Activated naive CD8-positive, alpha-beta T cell treated with anti-CD3 and anti-CD28 coated beads, Interleukin-2, amount 50 U/mL, for 24 hours (primary cell): ENCODE measurements around the gene ATP13A3.

Source experiments
- ATAC-seq: fragments of 150-1000 bp; cut with Tn5 transposase; one replicate; pipeline ENCODE4 v1.10.0; 2021
- DNase-seq: peaks from one replicate; pipeline ENCODE4 v3.0.0; 2021
- H3K27ac Mint-ChIP-seq: one replicate; pipeline ENCODE4 v1.8.0; 2021; ENCODE audit warnings: mild to moderate bottlenecking, mixed read lengths
- H3K27me3 Mint-ChIP-seq: one replicate; pipeline ENCODE4 v1.8.0; 2021; ENCODE audit warnings: mixed read lengths
- H3K36me3 Mint-ChIP-seq: one replicate; pipeline ENCODE4 v1.8.0; 2021; ENCODE audit warnings: low read depth, mixed read lengths
- H3K4me1 Mint-ChIP-seq: one replicate; pipeline ENCODE4 v1.8.0; 2021; ENCODE audit warnings: mixed read lengths
- H3K4me3 Mint-ChIP-seq: one replicate; pipeline ENCODE4 v1.8.0; 2021; ENCODE audit warnings: mild to moderate bottlenecking, moderate library complexity, mixed read lengths
- H3K9me3 Mint-ChIP-seq: one replicate; pipeline ENCODE4 v1.8.0; 2021; ENCODE audit warnings: mixed read lengths

Gene ATP13A3

DNA sequence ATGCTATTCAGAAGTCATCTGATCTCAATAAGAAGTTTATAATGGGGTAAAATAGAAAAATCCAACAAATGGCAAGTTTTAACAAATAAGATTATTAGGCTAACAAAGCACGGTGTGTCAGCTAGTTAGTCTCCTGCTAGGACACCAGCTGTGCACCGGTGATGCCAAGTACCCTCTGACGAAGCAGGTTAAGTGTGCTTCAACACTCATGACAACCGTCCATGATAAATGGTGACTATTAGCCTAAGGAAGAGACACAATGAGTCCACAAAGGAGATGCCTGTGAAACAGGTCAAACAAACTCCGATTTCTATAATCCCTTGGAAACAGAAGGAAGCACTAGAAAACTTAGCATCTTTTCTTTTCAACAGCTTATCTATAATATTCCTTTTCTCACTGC lies 36.5 kb downstream of the ATP13A3 start:
- Mint-ChIP-seq H3K4me3 (no peak overlapping the region), H3K27me3 (no peaks in the 10 kb centered on the region), H3K4me1 (no peaks in the 10 kb centered on the region), H3K36me3 (peaks cover 67% of the 10 kb centered on the region), H3K9me3 (no peaks in the 10 kb centered on the region), H3K27ac (no peak overlapping the region)
- ATAC-seq (no peak), DNase-seq (no peak)

DNA sequence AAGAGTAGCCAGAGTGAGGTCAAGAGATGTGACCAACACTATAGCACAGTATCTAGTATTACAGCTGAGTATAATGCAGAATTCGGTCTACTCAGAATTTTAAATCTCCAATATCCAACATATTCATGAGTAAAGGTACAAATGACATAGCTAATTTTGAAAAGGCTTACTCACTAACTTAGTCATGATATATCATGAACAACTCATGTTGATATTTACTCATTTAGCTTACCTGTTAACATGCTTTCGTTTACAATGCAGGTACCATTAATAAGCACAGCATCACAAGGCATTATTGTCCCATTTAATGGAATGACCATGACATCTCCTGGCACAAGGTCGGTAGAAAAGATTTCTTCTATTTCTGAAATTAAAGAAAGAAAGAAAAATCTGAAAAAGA lies 36.9 kb downstream of the ATP13A3 start:
- Mint-ChIP-seq H3K4me1 (no peaks in the 10 kb centered on the region), H3K27me3 (no peaks in the 10 kb centered on the region), H3K36me3 (peaks cover 68% of the 10 kb centered on the region), H3K27ac (no peak overlapping the region), H3K4me3 (no peak overlapping the region), H3K9me3 (no peaks in the 10 kb centered on the region)
- DNase-seq (no peak), ATAC-seq (no peak)

DNA sequence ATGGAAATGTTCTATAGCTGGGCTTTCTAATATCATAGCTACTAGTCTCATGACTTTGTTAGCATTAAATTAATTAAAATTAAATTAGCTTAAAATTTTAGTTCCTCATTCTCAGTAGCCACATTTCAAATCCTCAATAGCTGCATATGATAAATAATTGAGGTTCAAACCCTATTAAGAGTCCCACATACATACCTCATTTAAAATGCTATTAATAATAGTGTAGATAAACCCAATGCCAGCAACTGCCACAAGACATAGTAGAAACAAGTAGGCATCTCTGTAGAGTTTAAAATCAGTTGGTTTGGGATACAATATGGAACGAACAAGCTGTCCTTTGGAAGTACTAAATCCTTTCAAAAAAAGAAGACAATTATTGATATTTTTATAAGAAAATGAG lies 39.1 kb downstream of the ATP13A3 start:
- H3K27me3 Mint-ChIP-seq, result no peaks in the 10 kb centered on the region
- H3K36me3 Mint-ChIP-seq, result peaks cover 68% of the 10 kb centered on the region
- no peak for ATAC-seq

GRCh38 chr3:194447161-194447560 lies 39.6 kb downstream of the ATP13A3 start:
- DNase-seq, result no peak
- Mint-ChIP-seq H3K4me3 (no peak overlapping the region), H3K36me3 (peaks cover 69% of the 10 kb centered on the region), H3K27me3 (no peaks in the 10 kb centered on the region), H3K27ac (no peak overlapping the region), H3K9me3 (no peaks in the 10 kb centered on the region), H3K4me1 (no peaks in the 10 kb centered on the region)
- ATAC-seq, result no peak

More for the DNA sequence above, 39.1 kb downstream of the ATP13A3 start:
- Mint-ChIP-seq H3K4me1 (no peaks in the 10 kb centered on the region), H3K27ac (no peak overlapping the region), H3K9me3 (no peaks in the 10 kb centered on the region), H3K4me3 (no peak overlapping the region)
- DNase-seq, result no peak

GRCh38 chr3:194446754-194447153 lies 40.0 kb downstream of the ATP13A3 start:
- H3K36me3 Mint-ChIP-seq, result peaks cover 71% of the 10 kb centered on the region

GRCh38 chr3:194446172-194446571 lies 40.6 kb downstream of the ATP13A3 start:
- Mint-ChIP-seq H3K4me1 (peaks cover 1% of the 10 kb centered on the region), H3K9me3 (no peaks in the 10 kb centered on the region), H3K4me3 (no peak overlapping the region), H3K36me3 (peaks cover 68% of the 10 kb centered on the region), H3K27me3 (no peaks in the 10 kb centered on the region), H3K27ac (no peak overlapping the region)
- DNase-seq (no peak), ATAC-seq (no peak)

More at GRCh38 chr3:194446754-194447153, 40.0 kb downstream of the ATP13A3 start:
- Mint-ChIP-seq H3K4me1 (peaks cover 1% of the 10 kb centered on the region), H3K9me3 (no peaks in the 10 kb centered on the region), H3K27me3 (no peaks in the 10 kb centered on the region), H3K4me3 (no peak overlapping the region), H3K27ac (no peak overlapping the region)
- ATAC-seq (no peak), DNase-seq (no peak)

DNA sequence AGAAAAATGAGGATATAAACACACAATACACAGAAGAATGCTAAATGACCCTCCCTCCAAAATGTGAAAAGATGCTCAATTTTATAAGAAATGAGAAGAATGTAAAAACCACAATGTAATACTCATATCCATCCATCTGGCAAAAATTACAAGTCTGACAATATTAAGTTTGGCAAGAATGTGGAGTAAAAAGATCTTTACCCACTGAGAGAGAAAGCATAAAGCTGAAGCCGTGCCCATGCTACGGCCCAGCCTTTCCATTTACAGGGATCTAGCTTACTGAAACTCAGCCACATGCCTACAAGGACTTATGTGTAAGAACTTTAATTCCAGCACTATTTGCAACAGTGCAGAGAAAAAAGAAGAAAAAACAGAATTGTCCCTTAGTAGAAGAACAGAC lies 42.9 kb downstream of the ATP13A3 start:
- Mint-ChIP-seq H3K4me1 (peaks cover 1% of the 10 kb centered on the region), H3K4me3 (no peak overlapping the region), H3K27me3 (no peaks in the 10 kb centered on the region), H3K36me3 (peaks cover 70% of the 10 kb centered on the region), H3K9me3 (no peaks in the 10 kb centered on the region), H3K27ac (no peak overlapping the region)
- no peak for DNase-seq
- no peak for ATAC-seq

GRCh38 chr3:194440756-194441155 lies 46.0 kb downstream of the ATP13A3 start:
- H3K27ac Mint-ChIP-seq, result no peak overlapping the region
- peaks cover 6% of the 10 kb centered on the region for H3K4me1 Mint-ChIP-seq
- H3K4me3 Mint-ChIP-seq, result no peak overlapping the region
- H3K36me3 Mint-ChIP-seq, result peaks cover 68% of the 10 kb centered on the region
- DNase-seq, result no peak
- no peak for ATAC-seq
- no peaks in the 10 kb centered on the region for H3K9me3 Mint-ChIP-seq
- H3K27me3 Mint-ChIP-seq, result no peaks in the 10 kb centered on the region

GRCh38 chr3:194439881-194440550 lies 46.8 kb downstream of the ATP13A3 start:
- DNase-seq, result no peak
- Mint-ChIP-seq H3K36me3 (peaks cover 70% of the 10 kb centered on the region), H3K9me3 (no peaks in the 10 kb centered on the region), H3K4me1 (peaks cover 6% of the 10 kb centered on the region), H3K27ac (no peak overlapping the region), H3K27me3 (no peaks in the 10 kb centered on the region), H3K4me3 (no peak overlapping the region)
- ATAC-seq, result no peak

DNA sequence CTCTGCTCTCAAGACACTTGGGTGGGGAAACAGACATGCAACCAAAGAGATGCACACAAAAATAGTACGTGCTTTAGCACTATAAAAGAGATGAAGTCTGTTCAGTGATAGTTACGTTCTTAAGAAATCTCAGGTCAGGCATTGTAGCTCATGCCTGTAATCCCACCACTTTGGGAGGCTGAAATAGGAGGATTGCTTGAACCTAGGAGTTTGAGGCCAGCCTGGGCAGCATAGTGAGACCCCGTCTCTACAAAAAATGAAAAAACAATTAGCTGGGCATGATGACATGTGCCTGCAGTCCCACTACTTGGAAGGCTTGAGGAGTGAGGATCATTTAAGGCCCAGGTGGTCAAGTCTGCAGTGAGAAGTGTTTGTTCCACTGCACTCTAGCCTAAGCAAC lies 52.3 kb downstream of the ATP13A3 start:
- peaks cover 5% of the 10 kb centered on the region for H3K4me1 Mint-ChIP-seq
- H3K36me3 Mint-ChIP-seq, result peaks cover 65% of the 10 kb centered on the region
- H3K27me3 Mint-ChIP-seq, result no peaks in the 10 kb centered on the region
- ATAC-seq (no peak), DNase-seq (no peak)
- H3K4me3 Mint-ChIP-seq, result no peak overlapping the region
- no peak overlapping the region for H3K27ac Mint-ChIP-seq
- no peaks in the 10 kb centered on the region for H3K9me3 Mint-ChIP-seq

GRCh38 chr3:194431554-194431953 lies 55.2 kb downstream of the ATP13A3 start:
- Mint-ChIP-seq H3K27me3 (no peaks in the 10 kb centered on the region), H3K36me3 (peaks cover 66% of the 10 kb centered on the region), H3K4me3 (no peak overlapping the region), H3K9me3 (no peaks in the 10 kb centered on the region), H3K27ac (no peak overlapping the region), H3K4me1 (peaks cover 5% of the 10 kb centered on the region)
- ATAC-seq (no peak), DNase-seq (no peak)

- DNase-seq (no peak), ATAC-seq (no peak)
- H3K27ac Mint-ChIP-seq, result no peak overlapping the region
- H3K9me3 Mint-ChIP-seq, result no peaks in the 10 kb centered on the region
- H3K4me3 Mint-ChIP-seq, result no peak overlapping the region
- no peaks in the 10 kb centered on the region for H3K27me3 Mint-ChIP-seq
- no peaks in the 10 kb centered on the region for H3K4me1 Mint-ChIP-seq
- H3K36me3 Mint-ChIP-seq, result peaks cover 50% of the 10 kb centered on the region
Observed at GRCh38 chr3:194425399-194425798, 61.4 kb downstream of the ATP13A3 start.

DNA sequence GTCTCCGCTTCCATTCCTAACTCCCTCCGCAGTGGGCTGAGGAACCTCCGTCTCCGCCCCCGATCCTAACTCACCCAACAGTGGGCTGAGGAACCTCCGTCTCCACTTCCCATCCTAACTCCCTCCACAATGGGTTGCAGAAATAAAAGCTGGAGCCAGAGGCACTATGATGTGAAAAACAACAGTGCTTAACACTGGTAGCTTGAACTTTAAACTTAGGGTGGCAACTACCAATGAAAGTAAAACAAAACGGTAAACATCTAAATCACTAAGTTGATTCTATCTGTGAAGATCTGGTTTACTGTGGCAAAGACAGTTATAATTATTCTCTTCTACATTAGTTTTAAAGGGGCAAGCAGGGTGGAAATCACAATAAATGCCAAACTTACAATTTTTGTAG lies 61.8 kb downstream of the ATP13A3 start:
- DNase-seq (no peak), ATAC-seq (no peak)
- H3K36me3 Mint-ChIP-seq, result peaks cover 55% of the 10 kb centered on the region
- no peak overlapping the region for H3K27ac Mint-ChIP-seq
- H3K9me3 Mint-ChIP-seq, result no peaks in the 10 kb centered on the region
- H3K4me3 Mint-ChIP-seq, result no peak overlapping the region
- no peaks in the 10 kb centered on the region for H3K27me3 Mint-ChIP-seq
- H3K4me1 Mint-ChIP-seq, result no peaks in the 10 kb centered on the region

DNA sequence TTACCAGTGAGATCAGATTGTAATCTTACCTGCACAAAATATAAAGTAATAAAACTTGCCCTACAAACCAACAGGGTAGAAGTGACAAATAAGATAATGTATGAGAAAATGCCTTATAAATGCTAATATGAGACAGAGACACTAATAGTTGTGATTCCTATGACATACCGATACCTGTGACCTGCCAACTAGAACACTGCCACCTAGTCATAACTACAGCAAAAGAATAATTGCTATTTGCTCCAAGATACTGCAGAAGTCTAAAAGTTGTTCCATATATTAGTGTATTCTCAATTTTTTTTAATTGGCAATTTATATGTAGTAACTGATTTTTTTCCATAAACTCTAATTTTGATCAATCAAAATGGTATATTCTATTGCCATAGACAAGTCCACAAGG lies 62.4 kb downstream of the ATP13A3 start:
- no peaks in the 10 kb centered on the region for H3K4me1 Mint-ChIP-seq
- DNase-seq (no peak), ATAC-seq (no peak)
- H3K36me3 Mint-ChIP-seq, result peaks cover 51% of the 10 kb centered on the region
- no peak overlapping the region for H3K27ac Mint-ChIP-seq
- H3K9me3 Mint-ChIP-seq, result no peaks in the 10 kb centered on the region
- no peak overlapping the region for H3K4me3 Mint-ChIP-seq
- no peaks in the 10 kb centered on the region for H3K27me3 Mint-ChIP-seq

DNA sequence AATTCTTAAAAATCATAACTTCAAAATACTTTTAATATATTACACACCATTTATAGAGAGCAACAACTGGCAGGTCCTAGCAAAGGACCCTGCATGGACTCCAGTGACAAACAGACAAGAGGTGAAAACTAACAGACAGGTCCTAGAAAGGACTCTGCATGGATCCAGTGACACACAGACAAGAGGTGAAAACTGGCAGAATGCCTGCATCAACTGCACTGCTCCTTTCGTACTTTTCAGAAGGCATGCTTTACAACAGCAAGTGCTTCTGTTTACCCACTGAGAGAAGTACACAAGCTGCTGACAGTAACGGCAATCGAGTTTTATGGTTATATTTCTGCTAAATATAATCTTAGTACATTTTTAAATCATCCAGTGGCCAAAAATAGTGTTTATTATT lies 63.5 kb downstream of the ATP13A3 start:
- H3K36me3 Mint-ChIP-seq, result peaks cover 54% of the 10 kb centered on the region
- DNase-seq (no peak), ATAC-seq (no peak)
- no peak overlapping the region for H3K4me3 Mint-ChIP-seq
- no peaks in the 10 kb centered on the region for H3K4me1 Mint-ChIP-seq
- no peak overlapping the region for H3K27ac Mint-ChIP-seq
- H3K27me3 Mint-ChIP-seq, result no peaks in the 10 kb centered on the region
- no peaks in the 10 kb centered on the region for H3K9me3 Mint-ChIP-seq

GRCh38 chr3:194422188-194422587 lies 64.6 kb downstream of the ATP13A3 start:
- Mint-ChIP-seq H3K4me3 (no peak overlapping the region), H3K27ac (no peak overlapping the region), H3K4me1 (no peaks in the 10 kb centered on the region), H3K36me3 (peaks cover 50% of the 10 kb centered on the region), H3K9me3 (no peaks in the 10 kb centered on the region), H3K27me3 (no peaks in the 10 kb centered on the region)
- DNase-seq (no peak), ATAC-seq (no peak)
